GM12878 (cell line): ENCODE data around the gene N4BP2L2.

Experiments used
- NR2C2 ChIP-seq: IDR thresholded peaks from 2 replicates; pipeline ENCODE4 v1.6.1; 2011; ENCODE audit warnings: borderline replicate concordance, low read depth; ENCODE audit not compliant: control insufficient read depth, insufficient read length
- TCF3 ChIP-seq: IDR thresholded peaks from 2 replicates; pipeline ENCODE4 v1.6.1; 2012; ENCODE audit warnings: low read depth, mild to moderate bottlenecking, low read length, borderline replicate concordance; ENCODE audit not compliant: insufficient read depth
- TF ChIP-seq, protein P1 (sequence below): fragments of 450-650 bp; IDR thresholded peaks from 2 replicates; pipeline ENCODE4 v1.6.1; 2014; ENCODE audit warnings: mild to moderate bottlenecking

DNA sequence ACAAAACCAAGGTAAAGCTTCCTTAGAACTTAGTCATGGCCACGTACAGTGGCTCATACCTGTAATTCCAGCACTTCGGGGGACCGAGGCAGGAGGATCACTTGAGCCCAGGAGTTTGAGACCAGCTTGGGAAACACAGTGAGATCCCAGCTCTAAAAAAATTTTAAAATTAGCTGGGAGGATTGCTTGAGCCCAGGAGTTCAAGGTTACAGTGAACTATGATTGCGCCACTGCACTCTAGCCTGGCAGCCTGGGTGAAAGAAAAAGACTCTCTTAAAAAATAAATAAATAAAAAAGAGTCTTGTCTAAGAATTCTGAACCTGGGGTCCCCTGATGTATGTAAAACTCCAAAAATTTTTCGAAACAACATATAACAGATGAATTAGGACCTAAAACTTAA is 34.9 kb downstream of the N4BP2L2 start:
- TF ChIP-seq, protein P1, sequence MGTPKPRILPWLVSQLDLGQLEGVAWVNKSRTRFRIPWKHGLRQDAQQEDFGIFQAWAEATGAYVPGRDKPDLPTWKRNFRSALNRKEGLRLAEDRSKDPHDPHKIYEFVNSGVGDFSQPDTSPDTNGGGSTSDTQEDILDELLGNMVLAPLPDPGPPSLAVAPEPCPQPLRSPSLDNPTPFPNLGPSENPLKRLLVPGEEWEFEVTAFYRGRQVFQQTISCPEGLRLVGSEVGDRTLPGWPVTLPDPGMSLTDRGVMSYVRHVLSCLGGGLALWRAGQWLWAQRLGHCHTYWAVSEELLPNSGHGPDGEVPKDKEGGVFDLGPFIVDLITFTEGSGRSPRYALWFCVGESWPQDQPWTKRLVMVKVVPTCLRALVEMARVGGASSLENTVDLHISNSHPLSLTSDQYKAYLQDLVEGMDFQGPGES: no peak
- TF ChIP-seq TCF3 (no peak), NR2C2 (no peak)
